GM18907 (cell line): ENCODE data around the gene PNPLA2.

ENCODE experiments used
- ATAC-seq: cut with Tn5 transposase; IDR thresholded peaks from one replicate; pipeline ENCODE4 v1.9.1; 2021; ENCODE audit warnings: mild to moderate bottlenecking, moderate library complexity; ENCODE audit not compliant: unreplicated experiment

Gene PNPLA2

DNA sequence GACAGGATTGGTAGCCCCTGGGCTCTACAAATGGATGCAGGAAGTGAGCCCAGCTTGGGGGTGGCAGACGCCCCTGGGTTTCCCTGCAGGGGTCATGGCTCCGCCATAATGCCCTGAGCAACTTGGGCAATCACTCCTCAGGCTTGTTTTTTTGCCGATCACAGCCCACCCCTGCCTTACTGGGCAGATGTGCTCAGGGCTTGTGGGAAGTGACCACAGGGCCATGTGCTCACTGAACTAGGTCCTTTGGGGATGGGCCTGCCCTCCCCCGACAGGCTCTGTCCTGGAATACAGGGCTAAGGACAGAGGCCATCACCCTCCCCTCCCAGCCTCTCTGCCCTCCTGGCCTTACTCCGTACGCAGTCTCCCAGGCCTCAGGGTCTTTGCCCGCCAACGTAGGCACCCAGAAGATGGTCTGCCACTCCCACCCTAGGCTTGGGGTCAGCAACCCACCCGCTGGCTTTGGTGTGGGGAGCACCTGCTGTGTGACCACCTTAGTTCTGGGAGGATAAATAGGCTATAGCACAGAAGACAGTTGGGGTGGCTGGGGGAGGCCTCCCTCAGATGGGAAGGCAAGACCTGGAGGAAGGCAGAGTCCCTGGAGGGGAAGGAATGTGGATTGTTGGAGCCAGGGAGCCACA lies 5.1 kb upstream of the PNPLA2 start:
- no peak for ATAC-seq

GRCh38 chr11:815675-816432 lies 2.9 kb upstream of the PNPLA2 start:
- no peak for ATAC-seq

GRCh38 chr11:816433-816779 lies 2.3 kb upstream of the PNPLA2 start:
- no peak for ATAC-seq

DNA sequence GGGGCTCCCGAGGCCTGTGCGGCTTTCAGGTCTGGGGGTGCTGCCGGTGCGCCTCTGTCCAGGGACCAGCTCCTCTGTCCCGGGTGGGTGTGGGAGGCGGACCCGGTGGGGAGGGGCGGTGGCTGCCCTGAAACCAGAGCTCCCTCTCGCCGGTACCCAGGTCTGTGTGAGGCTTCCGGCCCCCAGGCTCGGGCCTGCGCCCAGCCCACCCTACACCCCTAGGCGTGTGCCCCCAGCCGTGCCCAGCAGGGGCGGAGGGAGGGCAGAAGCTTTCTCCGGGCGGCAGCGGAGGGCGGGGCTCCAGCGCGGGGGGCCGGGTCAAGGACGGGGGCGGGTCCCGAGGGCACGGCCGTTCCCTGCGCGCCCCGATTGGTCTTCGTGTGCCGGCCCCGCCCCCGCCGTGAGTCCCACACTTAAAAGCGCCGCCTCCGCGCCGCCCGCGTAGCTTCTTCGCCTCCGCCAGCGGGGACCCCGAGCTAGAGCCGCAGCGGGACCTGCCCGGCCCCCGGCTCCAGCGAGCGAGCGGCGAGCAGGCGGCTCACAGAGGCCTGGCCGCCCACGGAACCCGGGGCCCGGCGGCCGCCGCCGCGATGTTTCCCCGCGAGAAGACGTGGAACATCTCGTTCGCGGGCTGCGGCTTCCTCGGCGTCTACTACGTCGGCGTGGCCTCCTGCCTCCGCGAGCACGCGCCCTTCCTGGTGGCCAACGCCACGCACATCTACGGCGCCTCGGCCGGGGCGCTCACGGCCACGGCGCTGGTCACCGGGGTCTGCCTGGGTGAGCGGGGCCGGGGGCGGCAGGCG lies 616 bp downstream of the PNPLA2 start:
- peak; percentile 56 for ATAC-seq

GRCh38 chr11:819943-820649 lies 1.4 kb downstream of the PNPLA2 start:
- peak; percentile 65 for ATAC-seq

DNA sequence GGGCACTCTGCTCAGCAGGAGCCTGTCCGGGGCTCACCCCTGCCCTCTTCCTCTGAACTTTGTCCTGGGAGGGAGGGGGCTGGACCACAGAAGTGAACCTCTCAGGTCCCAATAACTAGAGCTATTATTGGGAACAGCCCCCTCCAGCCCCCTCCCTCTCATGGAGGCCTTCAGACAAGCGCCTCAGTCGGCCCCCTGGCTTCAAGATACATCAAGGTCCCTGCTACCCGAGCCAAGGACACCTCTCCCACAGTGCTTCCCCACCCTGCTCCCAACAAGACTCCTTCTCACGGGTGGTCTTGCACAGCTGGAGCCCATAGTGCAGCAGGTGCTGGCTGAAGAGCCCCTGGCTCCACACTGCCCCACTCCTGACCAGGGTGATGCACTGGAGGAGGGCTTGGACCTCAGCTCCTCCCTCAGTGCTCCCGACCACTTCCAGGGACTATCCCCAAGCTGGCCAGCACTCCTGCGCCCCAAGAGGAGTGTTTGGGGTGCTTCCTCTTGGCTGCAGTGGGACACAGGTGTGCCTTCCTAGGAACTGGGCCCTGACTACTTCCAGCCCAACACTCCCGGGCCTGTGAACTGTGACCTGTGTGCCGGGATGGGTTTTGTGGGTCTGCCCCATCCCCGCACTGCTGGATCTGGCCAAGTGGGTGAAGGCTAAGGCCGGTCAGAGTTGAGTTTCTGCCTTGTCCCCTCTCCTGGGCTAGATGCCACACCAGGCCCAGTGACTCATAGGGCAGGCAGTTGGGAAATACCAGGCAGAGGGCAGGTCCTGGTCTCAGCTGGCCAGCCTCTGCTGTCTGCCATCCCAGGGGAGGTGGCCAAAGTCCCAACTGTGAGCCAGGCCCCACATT lies 2.2 kb downstream of the PNPLA2 start:
- ATAC-seq, result no peak

DNA sequence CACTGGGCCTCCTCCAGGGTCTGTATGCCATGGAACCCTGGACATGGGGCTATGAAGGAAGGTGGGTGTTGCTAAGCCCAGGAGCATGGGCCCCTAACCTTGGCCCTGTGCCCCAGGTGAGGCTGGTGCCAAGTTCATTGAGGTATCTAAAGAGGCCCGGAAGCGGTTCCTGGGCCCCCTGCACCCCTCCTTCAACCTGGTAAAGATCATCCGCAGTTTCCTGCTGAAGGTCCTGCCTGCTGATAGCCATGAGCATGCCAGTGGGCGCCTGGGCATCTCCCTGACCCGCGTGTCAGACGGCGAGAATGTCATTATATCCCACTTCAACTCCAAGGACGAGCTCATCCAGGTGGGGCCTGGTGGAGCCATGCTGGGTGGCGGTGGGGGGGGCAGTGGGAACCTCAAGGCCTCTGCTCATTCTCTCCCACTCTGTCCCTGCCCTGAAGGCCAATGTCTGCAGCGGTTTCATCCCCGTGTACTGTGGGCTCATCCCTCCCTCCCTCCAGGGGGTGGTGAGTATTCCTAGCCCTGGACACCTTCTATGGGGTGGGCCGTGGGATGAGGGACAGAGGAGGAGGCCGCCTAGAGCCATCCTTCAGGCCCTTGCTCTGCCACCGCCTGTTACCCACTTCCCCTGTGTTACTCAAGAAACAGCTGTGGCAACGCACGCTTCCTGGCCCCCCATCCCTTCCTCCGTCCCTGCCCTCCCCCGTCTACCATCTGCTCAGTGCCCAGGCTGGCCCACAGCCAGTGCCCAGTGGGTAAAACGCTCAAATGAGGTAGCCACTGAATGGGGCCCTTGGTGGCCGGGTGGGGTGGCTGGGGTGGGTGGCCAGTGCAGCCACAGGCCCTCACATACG lies 3.0 kb downstream of the PNPLA2 start:
- no peak for ATAC-seq

- ATAC-seq, result no peak
Measured at GRCh38 chr11:823441-824291, 5.0 kb downstream of the PNPLA2 start.

GRCh38 chr11:824292-824880 lies 5.7 kb downstream of the PNPLA2 start:
- ATAC-seq, result no peak

DNA sequence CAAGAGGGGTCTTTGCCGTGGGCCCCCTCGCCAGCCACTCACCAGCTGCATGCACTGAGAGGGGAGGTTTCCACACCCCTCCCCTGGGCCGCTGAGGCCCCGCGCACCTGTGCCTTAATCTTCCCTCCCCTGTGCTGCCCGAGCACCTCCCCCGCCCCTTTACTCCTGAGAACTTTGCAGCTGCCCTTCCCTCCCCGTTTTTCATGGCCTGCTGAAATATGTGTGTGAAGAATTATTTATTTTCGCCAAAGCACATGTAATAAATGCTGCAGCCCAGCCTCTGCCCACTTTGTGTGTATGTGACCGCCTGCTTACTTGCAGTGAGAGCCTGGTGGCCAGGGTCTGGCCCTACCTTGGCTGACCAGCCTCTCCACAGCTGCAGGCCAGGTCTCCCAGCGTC lies 6.2 kb downstream of the PNPLA2 start:
- ATAC-seq, result no peak

- no peak for ATAC-seq
Measured at GRCh38 chr11:825366-826226, 6.9 kb downstream of the PNPLA2 start.

DNA sequence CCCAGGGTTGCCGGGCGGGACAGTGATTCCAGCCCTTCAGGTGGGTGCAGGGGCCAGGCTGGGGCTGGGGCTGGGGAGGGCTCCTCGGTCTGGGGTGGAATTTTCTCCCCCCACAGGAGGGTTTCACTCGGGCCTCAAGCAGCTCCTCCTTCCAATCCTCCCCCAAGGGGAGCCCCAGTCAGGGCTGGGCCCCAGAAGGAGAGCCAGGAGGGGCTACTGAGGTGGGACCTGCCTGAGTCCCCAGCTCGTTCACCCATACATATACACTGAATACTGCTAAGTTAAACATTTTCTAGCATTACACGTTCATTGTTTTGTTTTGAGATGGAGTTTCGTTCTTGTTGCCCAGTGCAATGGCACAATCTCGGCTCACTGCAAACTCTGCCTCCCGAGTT lies 7.5 kb downstream of the PNPLA2 start:
- ATAC-seq, result no peak

GRCh38 chr11:826836-827145 lies 8.1 kb downstream of the PNPLA2 start:
- peak; percentile 13 for ATAC-seq

GRCh38 chr11:827146-827896 lies 8.6 kb downstream of the PNPLA2 start:
- peak; percentile 48 for ATAC-seq

DNA sequence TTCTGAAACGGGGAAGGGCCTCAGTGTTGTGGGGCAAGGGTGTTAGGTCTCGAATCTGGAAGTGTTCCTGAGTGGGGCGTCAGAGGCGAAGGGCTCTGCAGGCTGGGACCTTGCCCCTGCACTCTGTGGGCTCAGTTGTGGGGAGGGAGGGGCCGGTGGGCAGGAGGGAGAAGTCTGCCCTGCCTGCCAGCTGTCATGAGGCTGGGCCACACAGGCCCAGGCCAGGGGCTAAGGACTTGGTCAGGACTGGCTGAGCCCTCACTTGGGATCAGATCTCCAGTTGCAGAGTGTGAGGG lies 9.1 kb downstream of the PNPLA2 start, which contains the start of gene CRACR2B:
CRACR2B (plus strand) TSS at position 23 of the 296 bp plus-strand sequence. CDS start 689 bp downstream, outside the sequence.
- peak; percentile 7 for ATAC-seq

- no peak for ATAC-seq
Measured at GRCh38 chr11:828506-829175, 9.9 kb downstream of the PNPLA2 start.
